Right renal cortex interstitium (tissue), 3 donors: ENCODE results near the gene LYRM2. TPM values are rescaled to one million over a fixed set of nuclear protein-coding genes. Genes with fewer than 3 reads are reported as not detected.
A peak's percentile ranks its signal among the peaks of the same experiment; 100 is the strongest.
"Not testable (repeated sequence)": the region's sequence is repeated elsewhere in the genome, so short reads cannot be mapped to it uniquely, and the experiment has no call there.

Source experiments
- DNase-seq, 3 donors: peaks; one replicate each; pipeline ENCODE4 v3.0.0-alpha.2; 2013; ENCODE audit warnings: low read depth in 3 of 3, low spot score in 2 of 3
- polyA plus RNA-seq, 3 donors: library from polyadenylated mRNA; unstranded; fragments of 120-200 nt; gene quantifications; one replicate each; pipeline ENCODE4 v1.2.1, GENCODE V29; 2013; ENCODE audit not compliant: insufficient read length in 3 of 3

Gene LYRM2
- polyA plus RNA-seq, 3 donors: 53.0 to 58.7 (median 56.8) TPM

- no peak for DNase-seq
These were observed 12.0 kb upstream of the LYRM2 start for GRCh38 chr6:89650579-89650978.

- no peak for DNase-seq
These were observed 11.1 kb upstream of the LYRM2 start for GRCh38 chr6:89649682-89650081.

GRCh38 chr6:89644864-89645263, 6.3 kb upstream of the LYRM2 start:
- no peak for DNase-seq

- DNase-seq: no peak
These were observed 4.9 kb upstream of the LYRM2 start for GRCh38 chr6:89643406-89643805.

- DNase-seq: no peak
These were observed 4.4 kb upstream of the LYRM2 start for GRCh38 chr6:89642956-89643355.

- DNase-seq: not testable (repeated sequence)
These were observed 3.0 kb upstream of the LYRM2 start for GRCh38 chr6:89641581-89641980.

GRCh38 chr6:89640804-89641203, 2.3 kb upstream of the LYRM2 start:
- no peak for DNase-seq

GRCh38 chr6:89637960-89638319, 607 bp downstream of the LYRM2 start:
- peak in 1 of 3 donors; percentile 5 for DNase-seq

- not testable (repeated sequence) for DNase-seq
These were observed 2.1 kb downstream of the LYRM2 start for GRCh38 chr6:89636412-89636811.

GRCh38 chr6:89630488-89630887, 8.1 kb downstream of the LYRM2 start:
- DNase-seq: no peak

GRCh38 chr6:89623749-89624148, 14.8 kb downstream of the LYRM2 start:
- DNase-seq: no peak

GRCh38 chr6:89619567-89619966, 19.0 kb downstream of the LYRM2 start:
- DNase-seq: no peak

GRCh38 chr6:89618026-89618425, 20.5 kb downstream of the LYRM2 start:
- no peak for DNase-seq

- no peak for DNase-seq
These were observed 22.0 kb downstream of the LYRM2 start for GRCh38 chr6:89616531-89616930.

GRCh38 chr6:89615882-89616281, 22.7 kb downstream of the LYRM2 start:
- DNase-seq: no peak

- DNase-seq: no peak
These were observed 24.8 kb downstream of the LYRM2 start for GRCh38 chr6:89613790-89614189.

GRCh38 chr6:89612121-89612520, 26.4 kb downstream of the LYRM2 start:
- no peak for DNase-seq

- DNase-seq: no peak
These were observed 26.9 kb downstream of the LYRM2 start for GRCh38 chr6:89611666-89612065.

- no peak for DNase-seq
These were observed 28.4 kb downstream of the LYRM2 start for GRCh38 chr6:89610149-89610642.

- DNase-seq: no peak
These were observed 32.7 kb downstream of the LYRM2 start for GRCh38 chr6:89605861-89606260.

GRCh38 chr6:89604653-89605052, 33.9 kb downstream of the LYRM2 start:
- no peak for DNase-seq

GRCh38 chr6:89602166-89602565, 36.4 kb downstream of the LYRM2 start:
- DNase-seq: peak in 2 of 3 donors; percentile 37 to 56

GRCh38 chr6:89599727-89600126, 38.8 kb downstream of the LYRM2 start:
- no peak for DNase-seq
